Measurements from ENCODE around the gene NOL4L. TPM values are rescaled to one million over a fixed set of nuclear protein-coding genes. Genes with fewer than 3 reads are reported as not detected.
"Not testable (repeated sequence)": the region's sequence is repeated elsewhere in the genome, so short reads cannot be mapped to it uniquely, and the experiment has no call there.

NOL4L gene
- total and polyA plus RNA-seq, 8 donors, result 3.8 to 54.0 (median 15.0) TPM

DNA sequence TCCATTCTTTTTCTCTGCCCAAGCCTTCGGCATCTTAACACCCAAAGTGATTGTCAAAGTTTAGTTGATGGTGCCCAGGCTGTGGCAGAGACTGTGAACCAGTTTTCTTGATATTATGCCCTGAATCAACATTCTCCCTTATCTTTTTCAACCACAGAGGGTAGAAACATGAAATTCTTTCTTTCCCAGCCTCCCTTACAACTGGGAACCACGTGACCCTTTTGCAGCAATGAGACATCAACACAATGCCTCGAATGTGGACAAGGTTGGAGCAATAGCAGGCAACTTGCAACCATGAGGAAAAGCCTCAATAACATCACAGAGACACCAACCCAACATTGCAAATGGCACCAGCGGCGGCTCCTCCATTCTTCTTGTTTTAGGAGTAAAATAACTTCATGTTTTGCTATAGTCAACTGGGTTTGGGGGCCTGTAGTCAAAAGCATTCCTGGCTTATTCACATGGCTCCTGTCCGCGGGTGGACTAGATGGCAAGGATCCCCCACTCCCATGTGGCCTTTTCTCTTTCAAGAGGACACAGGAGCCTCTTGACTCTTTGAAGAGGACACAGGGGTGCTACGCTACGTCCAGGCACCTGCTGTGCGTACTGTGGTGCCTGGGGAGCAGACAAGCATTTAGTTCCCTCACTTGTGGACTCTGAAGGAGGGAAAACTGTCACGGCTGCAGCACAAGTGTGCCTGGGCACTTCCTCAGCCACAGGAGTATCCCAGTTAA, 90.5 kb downstream of the NOL4L start:
- intact Hi-C loops (cut with DNase I; ENCODE audit: low total_unique reads), result no loop called here
- no peak for DNase-seq
- TF ChIP-seq EP300 (IDR thresholded peaks at IDR 0.05), result no peak
- TF ChIP-seq, protein P1, sequence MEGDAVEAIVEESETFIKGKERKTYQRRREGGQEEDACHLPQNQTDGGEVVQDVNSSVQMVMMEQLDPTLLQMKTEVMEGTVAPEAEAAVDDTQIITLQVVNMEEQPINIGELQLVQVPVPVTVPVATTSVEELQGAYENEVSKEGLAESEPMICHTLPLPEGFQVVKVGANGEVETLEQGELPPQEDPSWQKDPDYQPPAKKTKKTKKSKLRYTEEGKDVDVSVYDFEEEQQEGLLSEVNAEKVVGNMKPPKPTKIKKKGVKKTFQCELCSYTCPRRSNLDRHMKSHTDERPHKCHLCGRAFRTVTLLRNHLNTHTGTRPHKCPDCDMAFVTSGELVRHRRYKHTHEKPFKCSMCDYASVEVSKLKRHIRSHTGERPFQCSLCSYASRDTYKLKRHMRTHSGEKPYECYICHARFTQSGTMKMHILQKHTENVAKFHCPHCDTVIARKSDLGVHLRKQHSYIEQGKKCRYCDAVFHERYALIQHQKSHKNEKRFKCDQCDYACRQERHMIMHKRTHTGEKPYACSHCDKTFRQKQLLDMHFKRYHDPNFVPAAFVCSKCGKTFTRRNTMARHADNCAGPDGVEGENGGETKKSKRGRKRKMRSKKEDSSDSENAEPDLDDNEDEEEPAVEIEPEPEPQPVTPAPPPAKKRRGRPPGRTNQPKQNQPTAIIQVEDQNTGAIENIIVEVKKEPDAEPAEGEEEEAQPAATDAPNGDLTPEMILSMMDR (IDR thresholded peaks at IDR 0.05), result no peak
- no peak for TF ChIP-seq POLR2A (IDR thresholded peaks at IDR 0.05)
- TF ChIP-seq POLR2AphosphoS5 (IDR thresholded peaks at IDR 0.05), result no peak
- no peak overlapping the region for H3K27ac ChIP-seq
- no peak overlapping the region for H3K4me3 ChIP-seq
- WGBS, 5 donors, result 76 to 81% (median 80%) methylated on average over 11 of the region's 11 CpGs
- H3K4me1 ChIP-seq, result peaks cover 0 to 11% (median 3%) of the 10 kb centered on the region in 4 donors
- H3K9me3 ChIP-seq, result no peaks in the 10 kb centered on the region
- H3K36me3 ChIP-seq, result no peaks in the 10 kb centered on the region
- H3K27me3 ChIP-seq, result no peaks in the 10 kb centered on the region

GRCh38 chr20:32493356-32493755, 91.8 kb downstream of the NOL4L start:
- WGBS, 5 donors, result 94 to 98% (median 95%) methylated on average over 9 to 10 of the region's 10 CpGs
- Histone ChIP-seq H3K27ac (no peak overlapping the region), H3K4me3 (no peak overlapping the region), H3K36me3 (no peaks in the 10 kb centered on the region), H3K9me3 (no peaks in the 10 kb centered on the region), H3K4me1 (peaks cover 0 to 11% (median 3%) of the 10 kb centered on the region in 4 donors), H3K27me3 (no peaks in the 10 kb centered on the region)
- TF ChIP-seq EP300 (IDR thresholded peaks at IDR 0.05), result no peak
- TF ChIP-seq POLR2A (IDR thresholded peaks at IDR 0.05), result no peak
- TF ChIP-seq POLR2AphosphoS5 (IDR thresholded peaks at IDR 0.05), result no peak
- TF ChIP-seq, protein P1 (IDR thresholded peaks at IDR 0.05), result no peak
- intact Hi-C loops (cut with DNase I; ENCODE audit: low total_unique reads), result no loop called here
- no peak for DNase-seq

GRCh38 chr20:32491764-32492151, 93.4 kb downstream of the NOL4L start:
- DNase-seq; H3K36me3 ChIP-seq; H3K27ac ChIP-seq; H3K9me3 ChIP-seq; H3K27me3 ChIP-seq; H3K4me3 ChIP-seq; H3K4me1 ChIP-seq; intact Hi-C loops (cut with DNase I; ENCODE audit: low total_unique reads): not testable (repeated sequence)
- 90 to 99% (median 95%) methylated on average over 3 of the region's 3 CpGs for WGBS, 5 donors

- 90 to 96% (median 94%) methylated on average over 14 of the region's 14 CpGs for WGBS, 5 donors
- no peak for DNase-seq
- TF ChIP-seq, protein P1 (IDR thresholded peaks at IDR 0.05), result no peak
- TF ChIP-seq EP300 (IDR thresholded peaks at IDR 0.05) (no peak), POLR2AphosphoS5 (IDR thresholded peaks at IDR 0.05) (no peak), POLR2A (IDR thresholded peaks at IDR 0.05) (no peak)
- Histone ChIP-seq H3K9me3 (no peaks in the 10 kb centered on the region), H3K27me3 (no peaks in the 10 kb centered on the region), H3K4me1 (peaks cover 0 to 1% (median 0%) of the 10 kb centered on the region in 4 donors), H3K27ac (no peak overlapping the region), H3K36me3 (no peaks in the 10 kb centered on the region), H3K4me3 (no peak overlapping the region)
- intact Hi-C loops (cut with DNase I; ENCODE audit: low total_unique reads), result no loop called here
Measured at GRCh38 chr20:32490942-32491763, 94.0 kb downstream of the NOL4L start.
